Mesodermal cell (in vitro differentiated cells): ENCODE data around the gene PRSS21.

Experiments used
- H3K27ac ChIP-seq: 2 replicates; pipeline ENCODE4 v1.7.0; 2013; ENCODE audit warnings: mild to moderate bottlenecking, low read depth, low read length, moderate library complexity; ENCODE audit not compliant: severe bottlenecking
- H3K36me3 ChIP-seq: 2 replicates; pipeline ENCODE4 v1.7.1; 2013; ENCODE audit warnings: mild to moderate bottlenecking, low read length, moderate library complexity; ENCODE audit not compliant: control insufficient read depth, insufficient read depth
- H3K4me1 ChIP-seq: one replicate; pipeline ENCODE4 v1.7.1; 2013; ENCODE audit warnings: mild to moderate bottlenecking, low read length; ENCODE audit not compliant: insufficient read depth, control insufficient read depth, poor library complexity, severe bottlenecking
- H3K4me3 ChIP-seq: 2 replicates; pipeline ENCODE4 v1.7.0; 2013; ENCODE audit warnings: low read length, control low read depth, mild to moderate bottlenecking; ENCODE audit not compliant: insufficient read depth, poor library complexity, severe bottlenecking; ENCODE audit errors: extremely low read depth
- H3K9me3 ChIP-seq: 2 replicates; pipeline ENCODE4 v1.7.1; 2013; ENCODE audit warnings: mild to moderate bottlenecking, low read length, moderate library complexity; ENCODE audit not compliant: control insufficient read depth
- WGBS, 2 experiments: methylation state at CpG; one replicate each; pipeline ENCODE4 v1.1.5; 2013; ENCODE audit warnings: missing lambda C conversion rate in 2 of 2; ENCODE audit not compliant: insufficient coverage in 2 of 2; 5-methylcytosine and 5-hydroxymethylcytosine counted together

The PRSS21 gene

GRCh38 chr16:2791174-2791573 is 25.9 kb upstream of the PRSS21 start:
- WGBS, 2 experiments = 87 to 90% methylated on average over 5 to 8 of the region's 8 CpGs
- no peak overlapping the region for H3K27ac ChIP-seq
- no peak overlapping the region for H3K4me3 ChIP-seq
- no peaks in the 10 kb centered on the region for H3K36me3 ChIP-seq
- H3K9me3 ChIP-seq = no peaks in the 10 kb centered on the region
- H3K4me1 ChIP-seq = peaks cover 7% of the 10 kb centered on the region

GRCh38 chr16:2792940-2793339 is 24.1 kb upstream of the PRSS21 start:
- Histone ChIP-seq H3K4me1 (peaks cover 7% of the 10 kb centered on the region), H3K9me3 (no peaks in the 10 kb centered on the region), H3K27ac (no peak overlapping the region), H3K4me3 (no peak overlapping the region), H3K36me3 (no peaks in the 10 kb centered on the region)
- 78 to 96% methylated on average over 3 to 5 of the region's 10 CpGs for WGBS, 2 experiments

- WGBS, 2 experiments = 79 to 91% methylated on average over 5 of the region's 7 CpGs
- Histone ChIP-seq H3K27ac (no peak overlapping the region), H3K4me3 (no peak overlapping the region), H3K9me3 (no peaks in the 10 kb centered on the region), H3K4me1 (peaks cover 7% of the 10 kb centered on the region), H3K36me3 (no peaks in the 10 kb centered on the region)
Observed at GRCh38 chr16:2795395-2796143, 21.5 kb upstream of the PRSS21 start.

- no peaks in the 10 kb centered on the region for H3K36me3 ChIP-seq
- no peak overlapping the region for H3K4me3 ChIP-seq
- no peak overlapping the region for H3K27ac ChIP-seq
- H3K4me1 ChIP-seq = peaks cover 7% of the 10 kb centered on the region
- WGBS, 2 experiments = 96% methylated on average over 26 to 28 of the region's 39 CpGs
- peaks cover under 1% of the 10 kb centered on the region for H3K9me3 ChIP-seq
Observed at GRCh38 chr16:2798723-2799204, 18.3 kb upstream of the PRSS21 start.

GRCh38 chr16:2799205-2799858 is 17.7 kb upstream of the PRSS21 start:
- Histone ChIP-seq H3K9me3 (peaks cover 6% of the 10 kb centered on the region), H3K36me3 (no peaks in the 10 kb centered on the region), H3K4me3 (no peak overlapping the region), H3K27ac (no peak overlapping the region), H3K4me1 (peaks cover 7% of the 10 kb centered on the region)
- WGBS, 2 experiments = 94 to 95% methylated on average over 10 to 15 of the region's 21 CpGs

- peaks cover 6% of the 10 kb centered on the region for H3K9me3 ChIP-seq
- 86 to 100% methylated on average over 1 of the region's 1 CpG for WGBS, 2 experiments
- no peak overlapping the region for H3K27ac ChIP-seq
- H3K36me3 ChIP-seq = no peaks in the 10 kb centered on the region
- no peak overlapping the region for H3K4me3 ChIP-seq
- H3K4me1 ChIP-seq = peaks cover 7% of the 10 kb centered on the region
Observed at GRCh38 chr16:2799859-2800226, 17.2 kb upstream of the PRSS21 start.

- Histone ChIP-seq H3K4me1 (no peaks in the 10 kb centered on the region), H3K9me3 (peaks cover 6% of the 10 kb centered on the region), H3K27ac (no peak overlapping the region), H3K4me3 (no peak overlapping the region), H3K36me3 (no peaks in the 10 kb centered on the region)
- WGBS, 2 experiments = no CpG with 5 or more reads among the region's 3 CpGs
Observed at GRCh38 chr16:2803545-2804195, 13.4 kb upstream of the PRSS21 start.

GRCh38 chr16:2804728-2805127 is 12.3 kb upstream of the PRSS21 start:
- H3K4me1 ChIP-seq = no peaks in the 10 kb centered on the region
- no peak overlapping the region for H3K4me3 ChIP-seq
- H3K27ac ChIP-seq = no peak overlapping the region
- H3K36me3 ChIP-seq = no peaks in the 10 kb centered on the region
- H3K9me3 ChIP-seq = peaks cover 9% of the 10 kb centered on the region
- WGBS, 2 experiments = 90% methylated on average over 1 of the region's 4 CpGs; no CpG with 5 or more reads in 1 of the 2 experiments

- no peaks in the 10 kb centered on the region for H3K36me3 ChIP-seq
- H3K9me3 ChIP-seq = peaks cover 9% of the 10 kb centered on the region
- WGBS, 2 experiments = 88 to 94% methylated on average over 4 of the region's 5 CpGs
- no peaks in the 10 kb centered on the region for H3K4me1 ChIP-seq
- H3K27ac ChIP-seq = no peak overlapping the region
- no peak overlapping the region for H3K4me3 ChIP-seq
Observed at GRCh38 chr16:2806286-2806685, 10.8 kb upstream of the PRSS21 start.

- peaks cover 9% of the 10 kb centered on the region for H3K9me3 ChIP-seq
- H3K27ac ChIP-seq = no peak overlapping the region
- no peak overlapping the region for H3K4me3 ChIP-seq
- no peaks in the 10 kb centered on the region for H3K36me3 ChIP-seq
- WGBS, 2 experiments = 80 to 100% methylated on average over 4 to 5 of the region's 7 CpGs
- H3K4me1 ChIP-seq = no peaks in the 10 kb centered on the region
Observed at GRCh38 chr16:2808181-2808580, 8.9 kb upstream of the PRSS21 start.
